GF-D8 (cell line): ENCODE results near the gene TMEM270.

Experiments
- DNase-seq: peaks from one replicate; lab custom pipeline; 2025; lab: John Stamatoyannopoulos, UW

The TMEM270 gene

GRCh38 chr7:73887762-73888161 lies 26.8 kb downstream of the TMEM270 start:
- no peak for DNase-seq

DNA sequence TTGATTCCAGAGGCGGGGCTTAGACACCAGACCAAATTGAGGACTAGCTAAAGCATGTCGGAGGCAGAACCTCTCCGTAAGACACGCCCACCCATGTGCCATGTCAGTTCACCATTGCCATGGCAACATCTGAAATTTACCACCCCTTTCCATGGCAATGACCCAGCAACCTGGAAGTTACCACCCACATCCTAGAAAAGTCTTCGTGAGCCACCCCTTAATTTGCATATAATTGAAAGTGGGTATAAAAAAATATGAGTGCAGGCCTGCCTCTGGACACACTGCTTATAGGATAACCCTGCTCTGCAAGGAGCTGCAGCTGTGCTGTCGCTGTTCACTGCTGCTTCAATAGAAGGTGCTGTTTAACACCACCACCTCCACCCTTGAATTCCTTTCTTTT lies 28.0 kb downstream of the TMEM270 start:
- no peak for DNase-seq

- DNase-seq, result no peak
These were observed 29.7 kb downstream of the TMEM270 start for GRCh38 chr7:73890555-73891147.

DNA sequence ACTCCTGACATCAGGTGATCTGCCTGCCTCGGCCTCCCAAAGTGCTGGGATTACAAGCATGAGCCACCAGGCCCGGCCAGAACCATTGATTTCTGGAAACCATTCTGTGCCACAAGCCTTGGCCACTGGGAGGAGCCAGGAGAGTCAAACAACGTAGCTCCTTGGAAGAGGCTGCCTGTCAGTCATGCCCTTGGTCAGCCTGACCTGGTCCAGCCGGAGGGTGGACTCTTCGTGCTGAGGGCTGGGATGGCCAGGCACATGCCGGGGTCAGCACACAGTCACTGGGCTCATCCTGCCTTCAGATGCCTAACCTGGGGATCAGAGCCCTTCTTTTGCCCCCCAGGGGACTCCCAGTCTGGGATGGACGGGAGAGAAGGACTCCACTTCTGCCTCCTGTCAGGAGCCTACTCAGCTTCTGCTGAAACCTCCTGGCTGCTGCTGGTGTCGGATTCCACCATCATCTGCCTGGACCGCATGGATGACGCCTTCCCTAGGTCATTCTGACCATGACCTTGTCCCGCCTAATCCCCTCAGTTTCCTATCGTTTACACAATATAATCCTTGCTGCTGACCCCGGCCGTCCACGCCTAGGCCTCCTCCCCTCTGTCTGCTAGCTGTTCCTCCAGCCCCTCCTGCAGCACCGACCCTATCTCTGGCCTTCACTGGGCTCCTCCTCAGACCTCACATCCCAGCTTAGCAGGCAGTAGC lies 30.4 kb downstream of the TMEM270 start:
- DNase-seq, result no peak

DNA sequence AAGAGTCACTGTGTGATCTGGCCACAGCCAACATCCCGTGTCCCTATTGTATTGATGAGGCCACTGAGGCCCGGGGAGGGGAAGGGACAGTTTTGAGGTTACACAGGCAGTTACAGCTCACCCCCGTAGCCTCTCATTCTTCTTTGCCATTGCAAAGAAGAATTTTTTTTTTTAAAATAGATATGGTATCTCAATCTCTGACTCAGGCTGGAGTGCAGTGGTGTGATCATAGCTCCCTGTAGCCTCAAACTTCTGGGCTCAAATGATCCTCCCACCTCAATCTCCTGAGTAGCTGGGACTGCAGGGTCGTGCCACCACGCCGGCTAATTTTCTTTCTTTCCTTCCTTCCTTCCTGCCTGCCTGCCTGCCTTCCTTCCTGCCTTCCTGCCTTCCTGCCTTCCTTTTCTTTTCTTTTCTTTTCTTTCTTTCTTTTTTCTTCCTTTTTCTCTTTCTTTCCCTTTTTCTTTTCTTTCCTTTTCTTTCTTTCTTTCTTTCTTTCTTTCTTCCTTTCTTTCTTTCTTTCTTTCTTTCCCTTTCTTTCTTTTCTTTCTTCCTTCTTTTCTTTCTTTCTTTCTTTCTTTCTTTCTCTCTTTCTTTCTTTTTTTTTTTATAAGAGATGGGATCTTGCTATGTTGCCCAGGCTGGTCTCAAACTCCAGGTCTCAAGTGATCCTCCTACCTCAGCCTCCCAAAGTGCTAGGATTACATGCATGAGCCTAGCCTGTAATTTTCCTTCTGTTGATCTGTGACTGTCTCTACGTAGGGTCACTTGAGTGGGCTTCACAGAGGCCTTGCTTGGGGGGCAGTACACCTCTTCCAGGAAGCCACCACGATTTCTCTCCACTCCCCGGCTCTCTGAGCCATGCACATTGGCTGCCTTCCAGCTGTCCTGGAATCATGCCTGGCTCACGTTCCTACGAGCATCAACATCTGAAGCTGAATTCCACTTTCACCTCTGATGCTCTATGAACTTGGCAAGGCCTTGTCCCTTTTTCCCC lies 31.3 kb downstream of the TMEM270 start:
- DNase-seq, result no peak

- no peak for DNase-seq
These were observed 32.6 kb downstream of the TMEM270 start for GRCh38 chr7:73893342-73894101.

DNA sequence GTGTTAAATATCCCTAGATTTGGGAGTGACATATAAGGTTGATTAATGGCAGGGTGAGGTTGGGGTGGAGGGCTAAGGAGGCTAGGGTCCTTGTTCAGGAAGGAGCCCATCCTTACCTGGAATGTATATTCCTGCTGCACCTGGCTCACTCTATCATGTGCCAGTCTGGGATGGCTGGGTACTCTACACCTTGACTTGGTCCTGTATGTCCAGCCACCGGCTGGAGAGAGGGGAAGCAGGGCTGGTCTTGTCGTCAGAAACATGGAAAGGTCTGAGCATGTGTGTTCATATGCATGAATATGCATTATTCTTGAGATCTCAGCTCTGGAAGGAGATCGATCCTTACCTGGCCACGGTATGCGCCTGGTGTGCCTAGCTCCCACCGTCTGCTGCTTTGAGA lies 33.2 kb downstream of the TMEM270 start:
- no peak for DNase-seq

DNA sequence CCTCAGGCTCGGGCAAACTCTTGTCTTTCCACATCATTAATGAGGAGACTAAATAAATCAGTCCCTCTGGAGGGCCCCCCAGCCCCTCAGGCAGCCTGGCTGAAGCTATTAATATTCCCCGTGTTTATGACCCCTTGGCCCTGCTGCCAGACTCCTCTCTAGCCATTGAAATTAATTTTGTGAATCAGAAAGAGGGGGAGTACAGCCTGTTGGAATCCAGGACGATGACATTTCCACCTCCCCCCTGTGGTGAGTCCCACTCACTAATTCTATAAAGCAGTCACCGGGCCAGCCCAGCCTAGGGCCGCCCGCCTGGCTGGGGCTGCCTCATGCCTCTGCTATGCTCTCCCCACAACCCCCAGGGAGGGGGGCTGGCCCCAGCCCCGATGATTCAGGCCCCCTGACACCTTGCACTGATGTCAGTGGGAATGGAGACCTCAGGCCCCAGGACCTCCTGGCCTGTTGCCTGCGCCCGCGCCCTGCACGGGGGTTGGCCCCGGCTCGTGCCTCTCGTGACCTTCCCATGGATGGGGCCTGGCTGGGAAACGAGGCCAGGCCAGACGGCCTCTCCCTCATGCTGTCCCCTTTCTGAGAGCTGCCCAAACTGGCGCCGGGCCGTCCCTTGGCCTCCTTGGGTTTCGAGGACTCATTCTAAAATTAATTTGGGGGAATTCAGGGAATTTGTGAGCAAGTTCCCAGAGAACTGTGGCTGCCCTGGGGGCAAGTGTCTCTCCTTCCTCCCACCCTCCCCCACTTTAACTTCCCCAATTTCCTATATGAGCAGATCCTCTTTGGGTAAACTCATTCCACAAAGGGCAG lies 34.0 kb downstream of the TMEM270 start:
- DNase-seq, result no peak

- DNase-seq, result no peak
These were observed 34.7 kb downstream of the TMEM270 start for GRCh38 chr7:73895626-73896025.

DNA sequence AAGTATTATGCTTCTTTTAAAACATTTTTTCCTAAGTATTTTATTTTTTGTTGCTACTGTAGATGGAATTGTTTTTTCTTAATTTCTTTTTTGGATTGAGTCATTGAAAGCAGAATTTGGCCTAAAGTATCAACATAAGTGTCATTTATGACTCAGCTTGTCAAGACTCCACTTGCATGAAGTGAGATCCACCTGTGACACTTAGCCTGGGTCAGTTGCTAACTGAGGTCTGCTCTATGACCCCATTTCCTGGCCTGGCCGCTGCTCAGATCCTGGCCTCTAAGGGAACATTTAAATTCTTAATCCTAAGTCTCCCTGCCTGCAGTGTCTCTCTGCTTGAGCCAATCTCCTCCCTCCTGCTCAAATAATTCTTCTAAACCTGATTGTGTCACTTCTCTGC lies 35.5 kb downstream of the TMEM270 start:
- DNase-seq, result no peak

DNA sequence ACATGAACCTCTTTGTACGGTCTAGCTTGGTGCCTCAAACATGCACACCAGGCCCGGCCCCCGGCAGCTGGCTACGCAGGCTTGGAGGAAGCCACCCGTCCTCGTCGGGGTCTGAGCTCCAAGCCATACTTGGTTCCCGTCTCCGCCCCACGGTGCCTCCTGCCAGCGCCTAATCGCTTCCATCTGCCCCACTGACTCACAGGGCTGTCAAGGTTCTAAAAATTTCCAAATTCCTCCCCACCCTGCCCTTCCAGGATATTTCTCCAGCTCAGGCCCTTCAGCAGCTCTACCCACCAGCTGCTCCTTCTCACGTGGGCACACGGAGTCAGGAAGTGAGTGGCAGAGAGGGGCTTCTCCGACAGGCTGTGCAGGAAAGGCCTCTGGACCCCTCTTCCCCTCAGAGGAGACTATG lies 38.8 kb downstream of the TMEM270 start:
- no peak for DNase-seq

DNA sequence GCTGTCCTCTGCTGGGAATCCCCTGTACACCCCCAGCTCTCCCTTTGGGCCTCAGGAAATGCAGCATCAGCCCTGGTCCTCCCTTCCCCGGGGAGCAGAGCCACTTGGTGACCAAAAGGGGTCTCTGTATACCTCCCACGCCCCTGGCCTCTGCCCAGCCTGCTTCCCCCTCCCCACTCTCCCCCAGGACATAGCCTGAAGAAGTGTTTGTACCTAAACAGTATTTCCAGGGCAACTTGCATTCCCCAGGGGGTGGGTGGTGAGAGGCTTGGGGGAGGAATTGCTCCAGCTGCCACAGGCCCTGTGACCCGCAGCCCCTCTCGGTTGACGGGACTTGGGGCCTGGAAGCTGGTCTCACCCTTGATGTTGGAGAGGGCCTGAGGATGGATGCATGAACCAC lies 39.3 kb downstream of the TMEM270 start:
- DNase-seq, result no peak

DNA sequence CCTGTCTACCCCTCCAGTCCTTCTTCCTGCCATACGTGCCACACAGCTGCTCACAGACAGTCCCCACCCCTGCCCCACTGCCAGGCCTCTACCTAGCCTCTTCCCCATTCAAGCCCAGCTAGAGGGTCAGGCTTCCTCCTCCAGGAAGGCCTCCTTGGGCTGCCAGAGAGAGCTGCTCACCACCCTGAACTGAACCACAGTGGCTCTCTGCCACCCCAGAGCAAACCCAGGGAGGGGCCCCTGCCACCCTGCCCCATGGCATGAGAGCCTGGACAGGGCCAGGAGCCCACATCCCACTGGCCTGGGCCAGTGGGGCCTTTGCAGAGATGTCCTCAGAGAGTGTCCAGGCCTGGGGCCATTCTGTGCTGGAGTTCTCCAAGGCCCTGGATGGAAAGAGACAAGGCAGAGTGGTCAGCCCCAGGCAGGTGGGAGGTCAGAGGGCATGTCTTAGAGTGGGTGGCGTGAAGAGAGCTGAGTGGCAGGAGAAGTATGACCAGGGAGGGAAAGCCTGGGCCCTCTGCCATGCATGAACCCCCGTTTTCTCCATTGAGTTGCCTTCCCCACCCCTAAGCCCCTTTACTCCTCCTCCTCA lies 40.4 kb downstream of the TMEM270 start:
- DNase-seq, result no peak

DNA sequence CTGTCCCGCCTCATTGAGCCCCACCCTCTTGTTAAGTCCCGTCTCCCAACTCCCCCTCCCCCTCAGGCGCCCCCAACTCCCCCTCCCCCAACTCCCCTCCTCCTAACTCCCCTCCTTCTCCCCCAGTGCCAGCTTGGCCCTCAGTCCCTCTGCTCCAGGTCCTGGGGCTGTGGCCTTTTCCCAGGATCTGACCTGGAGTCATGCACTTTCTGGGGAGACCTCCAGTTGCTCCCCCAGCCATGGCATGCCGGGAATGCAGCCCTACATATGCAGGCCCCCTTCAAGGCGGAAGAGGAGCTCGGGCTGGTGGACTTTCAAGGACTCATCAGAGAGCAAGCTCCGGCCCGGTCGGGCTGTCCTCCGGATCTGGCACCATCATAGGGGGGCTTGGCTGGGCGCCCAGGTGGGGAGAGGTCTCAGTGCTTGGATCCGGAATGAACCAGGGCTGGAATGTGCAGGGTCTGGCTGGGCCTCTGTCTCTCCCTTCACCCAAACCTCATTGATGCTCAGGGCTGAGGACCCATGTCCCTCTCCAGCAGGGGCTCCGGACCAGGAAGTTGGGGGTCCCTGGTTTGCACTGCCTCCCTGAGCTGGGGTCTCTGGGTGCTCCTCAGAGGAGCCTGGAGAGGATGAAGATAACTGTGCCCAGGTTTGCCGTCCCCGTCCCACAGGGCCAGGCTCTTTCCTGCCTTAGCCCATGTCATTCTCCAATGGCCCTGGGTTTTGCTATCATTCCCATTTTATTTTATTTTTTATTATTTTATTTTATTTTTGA lies 41.1 kb downstream of the TMEM270 start:
- no peak for DNase-seq

- no peak for DNase-seq
These were observed 42.6 kb downstream of the TMEM270 start for GRCh38 chr7:73903321-73904218.

- DNase-seq, result no peak
These were observed 43.5 kb downstream of the TMEM270 start for GRCh38 chr7:73904219-73905137.

DNA sequence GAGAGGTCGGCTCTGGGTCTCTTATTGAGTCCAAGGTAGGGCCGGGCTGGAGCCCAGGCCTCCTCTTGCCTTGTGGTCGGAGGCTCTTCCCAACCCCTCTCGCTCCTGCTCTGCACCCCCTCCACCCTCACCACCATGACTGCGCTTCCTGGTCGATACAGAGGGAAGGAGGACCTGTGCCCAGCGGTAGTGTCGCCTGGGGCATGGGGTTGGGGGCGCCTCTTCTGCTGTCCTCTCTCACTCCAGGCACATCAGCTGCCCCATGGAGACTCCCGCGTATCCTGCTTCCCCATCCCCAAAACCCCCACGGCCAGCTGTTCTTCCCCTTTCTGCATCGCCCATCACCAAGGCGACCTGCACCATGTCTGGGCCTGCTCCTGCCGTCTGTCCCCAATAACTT lies 44.4 kb downstream of the TMEM270 start:
- no peak for DNase-seq

DNA sequence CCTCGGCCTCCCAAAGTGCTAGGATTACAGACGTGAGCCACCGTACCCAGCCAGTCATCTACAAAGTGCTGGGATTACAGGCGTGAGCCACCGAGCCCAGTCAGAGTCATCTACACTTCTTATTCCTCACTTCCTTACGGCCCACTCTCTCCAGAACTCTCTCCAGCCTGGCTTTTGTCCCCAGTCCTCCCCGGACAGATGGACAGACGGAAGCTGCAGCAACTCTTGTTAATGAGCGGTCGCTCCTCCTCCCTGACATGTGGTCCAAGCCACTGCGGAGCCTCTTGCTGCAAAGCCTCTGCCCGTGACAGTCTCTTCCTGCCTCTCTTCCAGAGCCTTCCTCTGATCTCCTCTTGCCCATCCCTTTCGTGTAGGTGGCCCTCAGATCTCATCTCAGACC lies 45.9 kb downstream of the TMEM270 start:
- no peak for DNase-seq
